Measurements from ENCODE around the gene NRG3.

The NRG3 gene

DNA sequence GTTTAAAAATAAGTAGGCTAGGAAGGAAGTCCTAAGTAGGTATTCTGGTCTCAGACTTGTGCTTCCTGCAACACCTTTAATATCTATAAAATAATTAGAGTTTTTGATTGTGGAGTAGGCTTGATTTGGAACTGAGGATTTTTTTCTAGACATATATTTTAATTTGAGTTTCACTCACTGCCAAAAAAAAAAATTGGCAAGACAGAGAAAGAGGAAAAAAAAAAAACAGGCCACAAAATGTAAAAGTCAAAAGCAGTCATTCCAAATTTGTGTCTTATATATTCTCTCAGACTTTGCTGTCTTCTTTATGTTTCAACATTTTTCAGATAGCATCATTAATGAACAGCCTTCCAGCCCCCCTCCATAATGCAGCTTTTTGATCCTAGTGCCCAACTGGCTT, 346.1 kb downstream of the NRG3 start:
- DNase-seq (ENCODE audit: low spot score): no peak

DNA sequence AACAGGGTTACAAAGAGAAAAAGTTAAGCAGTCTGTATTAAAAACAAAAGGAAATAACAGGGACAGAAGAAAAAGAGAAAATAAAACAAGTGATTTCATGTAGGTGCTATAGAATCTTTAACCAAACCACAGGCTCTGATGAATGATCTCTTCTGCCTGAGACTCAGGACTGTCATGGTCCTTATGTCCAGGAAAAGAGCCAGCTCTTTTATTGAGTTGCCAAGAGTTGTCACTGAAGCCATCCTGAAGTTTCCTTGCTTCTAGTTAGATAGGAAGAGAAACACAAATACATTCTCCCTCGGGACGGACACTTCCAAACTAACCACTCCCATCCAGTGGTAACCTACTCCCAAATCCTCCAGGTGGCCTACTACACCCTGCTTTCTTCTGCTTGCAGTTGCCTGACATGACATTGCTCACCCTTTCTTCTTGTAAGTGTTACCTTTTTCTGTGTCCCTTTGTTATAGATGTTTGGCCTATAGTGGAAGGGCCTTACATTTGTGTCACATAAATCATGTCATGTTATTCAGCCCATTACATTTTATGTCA, 346.7 kb downstream of the NRG3 start:
- DNase-seq (ENCODE audit: low spot score): no peak

DNA sequence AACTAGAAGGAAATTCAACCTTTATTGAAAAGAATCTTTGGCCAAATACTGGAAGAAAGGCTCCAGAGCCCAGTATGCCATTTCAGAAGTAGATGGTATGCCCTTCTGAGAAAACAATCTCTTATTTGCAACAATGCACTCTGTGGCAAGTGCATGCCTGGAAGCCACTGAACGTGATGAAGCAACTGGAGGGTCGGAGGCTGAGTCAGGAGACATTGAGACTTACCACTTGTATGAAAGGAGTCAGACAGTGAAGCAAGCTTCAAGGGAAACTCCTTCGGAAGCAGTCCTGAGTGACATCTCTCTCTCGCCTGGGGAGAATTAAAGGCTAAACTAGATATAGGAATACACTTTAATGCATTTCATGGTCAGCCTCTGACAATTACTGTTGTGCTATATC, 353.7 kb downstream of the NRG3 start:
- DNase-seq (ENCODE audit: low spot score): no peak

DNA sequence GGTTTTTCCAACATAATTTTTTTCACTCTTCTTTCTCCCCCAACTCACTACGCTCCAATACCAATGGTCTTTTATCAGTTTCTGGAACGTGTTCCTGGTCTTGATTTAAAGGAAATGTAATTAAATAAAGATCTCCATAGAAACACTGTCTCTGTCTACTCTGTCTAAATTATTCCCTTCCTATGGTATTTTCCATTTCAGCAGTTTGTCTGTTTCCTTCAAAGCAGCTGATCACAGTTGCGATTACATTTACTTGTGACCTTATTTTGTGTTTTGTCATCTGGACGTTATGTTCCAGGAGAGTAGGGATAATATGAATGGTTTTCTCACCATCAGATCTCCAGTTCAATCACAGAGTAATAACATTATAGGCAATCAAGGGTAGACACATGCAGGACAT, 359.2 kb downstream of the NRG3 start:
- DNase-seq (ENCODE audit: low spot score): no peak

DNA sequence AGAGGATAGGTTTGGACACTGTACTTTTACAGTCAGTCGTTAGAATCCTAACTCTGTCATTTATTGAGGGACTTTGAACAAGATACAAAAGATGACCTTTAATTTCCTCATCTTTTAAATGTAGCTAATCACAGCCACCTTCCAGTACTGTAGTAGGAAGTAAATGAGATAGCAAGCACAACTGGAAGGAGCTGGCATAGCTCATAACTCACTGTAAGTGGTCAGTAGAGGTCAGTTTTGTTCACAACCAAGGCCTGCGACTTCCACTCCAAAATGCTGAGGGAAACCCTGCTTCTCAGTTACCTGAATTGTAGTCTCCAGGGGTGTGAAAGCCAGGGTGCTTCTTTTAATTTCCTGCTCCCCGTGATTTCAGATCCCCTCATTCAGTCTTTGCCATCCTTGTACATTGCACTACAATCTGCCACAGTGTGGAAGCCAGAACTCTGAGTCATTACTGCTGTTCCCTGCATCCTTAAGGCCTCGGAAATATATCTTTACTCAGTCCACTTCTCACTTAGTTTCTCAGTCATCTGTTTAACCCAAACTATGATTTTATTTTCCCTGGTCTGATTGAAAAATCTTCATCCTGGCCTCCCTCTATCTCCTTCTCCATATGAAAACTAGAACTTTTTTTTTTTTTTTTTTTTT, 361.2 kb downstream of the NRG3 start:
- DNase-seq (ENCODE audit: low spot score): no peak

DNA sequence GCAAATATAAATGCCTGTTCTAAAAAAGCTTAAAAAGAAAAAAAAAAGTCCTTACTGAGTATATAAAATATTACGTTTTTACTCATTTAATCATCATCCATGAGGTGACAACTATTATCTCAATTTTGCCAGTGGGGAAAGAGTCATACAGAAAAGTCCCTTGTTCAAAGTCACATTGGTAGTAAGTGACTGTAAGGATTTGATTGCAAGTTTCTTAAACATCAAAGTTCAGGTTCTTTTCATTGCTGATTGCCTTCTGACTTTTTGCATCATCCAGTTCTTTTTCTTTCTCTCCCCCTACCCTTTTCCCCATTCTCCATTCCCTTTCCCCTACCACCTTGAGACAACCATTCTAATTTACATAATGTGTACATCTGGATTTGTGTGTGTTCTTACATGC, 363.3 kb downstream of the NRG3 start:
- no peak for DNase-seq (ENCODE audit: low spot score)

DNA sequence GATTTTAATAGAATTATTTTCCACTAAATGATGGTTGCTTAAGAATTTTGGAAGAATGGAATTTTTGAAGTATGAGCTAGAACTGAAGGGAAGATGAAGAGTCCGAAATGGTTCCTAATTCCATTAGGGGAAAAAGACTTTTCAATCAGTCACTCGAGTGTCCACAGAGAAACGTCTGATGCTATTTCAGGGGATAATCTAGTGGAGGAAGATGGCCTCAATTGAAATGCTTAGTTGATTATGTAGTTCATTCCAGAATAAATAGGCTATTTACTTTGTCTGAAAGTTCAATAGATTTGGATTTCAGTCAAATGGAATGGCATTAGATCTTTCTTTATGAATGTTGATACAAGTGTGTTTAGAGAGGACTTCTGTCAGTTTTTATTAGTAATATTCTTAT, 365.4 kb downstream of the NRG3 start:
- DNase-seq (ENCODE audit: low spot score): no peak

DNA sequence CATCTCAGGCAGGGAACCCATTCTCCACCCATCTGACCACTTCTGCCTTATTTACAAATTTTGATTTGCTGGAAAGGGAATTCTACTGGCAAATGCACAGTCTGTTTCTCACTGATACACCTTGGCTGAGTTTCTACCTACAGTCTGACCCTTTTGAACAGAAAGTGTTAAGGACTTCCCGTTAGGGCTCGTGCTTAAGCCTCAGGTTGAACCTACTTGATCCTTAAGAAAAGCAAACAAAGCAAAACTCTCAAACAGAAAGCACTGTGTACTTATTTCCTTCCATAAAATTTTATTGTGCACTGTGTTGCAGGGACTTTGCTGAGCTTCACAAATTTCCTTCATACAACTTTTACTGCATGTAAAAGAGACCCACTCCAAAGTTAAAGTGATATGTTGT, 367.8 kb downstream of the NRG3 start:
- DNase-seq (ENCODE audit: low spot score): no peak

DNA sequence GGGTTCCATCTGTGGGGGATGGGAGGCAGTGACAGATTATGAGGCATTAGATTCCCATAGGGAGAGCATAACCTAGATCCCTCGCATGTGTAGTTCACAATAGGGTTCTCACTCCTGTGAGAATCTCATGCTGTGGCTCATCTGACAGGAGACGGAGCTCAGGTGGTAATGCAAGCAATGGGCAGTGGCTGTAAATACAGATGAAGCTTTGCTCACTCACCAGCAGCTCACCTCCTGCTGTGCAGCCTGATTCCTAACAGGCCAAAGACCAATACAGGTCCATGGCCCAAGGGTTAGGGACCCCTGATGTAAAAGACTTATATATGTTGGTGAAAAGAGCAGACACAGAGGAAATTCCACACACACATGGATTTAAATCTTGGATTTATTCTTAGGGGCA, 370.2 kb downstream of the NRG3 start:
- DNase-seq (ENCODE audit: low spot score): no peak

DNA sequence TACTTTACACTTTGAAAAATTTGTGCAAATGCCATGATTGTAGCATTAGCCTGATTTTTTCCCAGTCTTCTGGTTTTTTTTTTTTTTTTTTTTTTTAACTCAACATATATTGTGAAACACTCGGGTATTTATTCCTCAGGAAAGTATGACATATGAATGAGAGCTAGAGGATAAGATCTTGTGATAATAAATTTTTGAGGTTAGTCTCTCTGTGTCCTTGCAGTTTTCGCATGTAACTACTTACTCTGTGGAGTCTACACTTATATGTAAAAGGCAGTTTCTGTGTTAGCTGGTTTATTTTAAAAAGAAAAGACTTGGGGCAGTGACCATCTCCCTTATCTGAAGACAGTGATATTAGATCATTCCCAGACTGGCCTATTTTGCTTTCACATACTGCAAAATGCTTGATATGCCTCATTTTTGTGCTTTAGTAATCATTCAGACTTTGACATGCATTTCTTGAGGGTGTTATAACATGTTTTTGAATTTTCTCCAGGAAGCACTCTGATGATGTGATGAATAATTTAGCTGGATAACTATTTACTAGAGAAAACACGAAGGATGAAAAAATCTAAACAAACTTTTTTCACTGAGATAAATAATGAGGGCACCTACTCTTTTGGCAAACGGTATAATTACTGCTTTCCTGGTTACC, 371.0 kb downstream of the NRG3 start:
- no peak for DNase-seq (ENCODE audit: low spot score)

DNA sequence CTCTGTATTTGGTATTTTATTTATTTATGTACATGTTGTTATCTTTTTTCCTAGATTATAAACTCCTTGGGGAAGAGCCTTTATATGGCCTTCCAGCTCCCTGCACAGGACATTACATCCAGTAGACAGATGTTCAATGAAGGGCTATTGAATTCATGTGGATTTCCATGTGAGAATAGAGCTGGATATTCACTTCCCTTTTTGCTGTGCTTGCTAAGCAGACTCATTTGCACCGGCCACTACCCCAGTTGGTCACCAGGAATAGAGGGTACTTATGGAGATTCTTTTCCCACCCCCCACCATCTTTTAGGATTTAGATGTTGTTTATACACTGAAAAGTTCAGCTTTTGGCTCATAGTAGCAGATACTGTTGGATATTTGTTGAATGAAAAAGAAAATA, 374.1 kb downstream of the NRG3 start:
- DNase-seq (ENCODE audit: low spot score): no peak

DNA sequence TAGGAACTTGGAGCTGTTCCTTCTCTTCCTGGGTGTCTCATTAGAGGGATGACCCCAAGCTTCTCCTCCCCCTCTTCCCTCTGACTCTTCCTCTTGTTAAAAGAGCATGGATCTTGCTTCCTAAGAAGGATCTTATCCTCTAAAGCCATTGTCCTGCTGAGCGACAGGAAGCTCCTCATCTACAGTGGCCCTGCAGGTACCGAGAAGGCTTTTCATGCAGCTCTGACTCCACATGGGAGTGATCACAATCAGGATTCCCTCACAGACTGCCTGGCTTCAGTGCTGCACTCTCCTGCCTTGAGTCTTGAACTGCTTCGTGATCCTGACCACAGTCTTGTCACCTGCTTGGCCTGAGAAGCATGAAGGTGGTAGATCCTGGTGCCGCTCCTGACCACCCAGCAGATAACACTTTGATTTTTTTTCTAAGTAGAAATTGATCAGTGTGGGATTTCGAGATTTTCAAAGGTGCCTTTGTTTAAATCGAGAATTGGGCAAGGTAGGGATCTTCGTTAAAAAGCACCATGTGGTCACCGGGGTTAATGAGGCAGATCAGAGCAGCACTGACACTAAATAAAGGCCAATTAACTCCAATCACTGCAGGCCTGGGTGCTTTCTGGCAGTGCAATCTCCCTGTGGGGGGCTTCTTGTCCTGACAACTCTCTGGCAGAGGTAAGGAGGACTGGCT, 376.4 kb downstream of the NRG3 start:
- DNase-seq (ENCODE audit: low spot score): no peak

DNA sequence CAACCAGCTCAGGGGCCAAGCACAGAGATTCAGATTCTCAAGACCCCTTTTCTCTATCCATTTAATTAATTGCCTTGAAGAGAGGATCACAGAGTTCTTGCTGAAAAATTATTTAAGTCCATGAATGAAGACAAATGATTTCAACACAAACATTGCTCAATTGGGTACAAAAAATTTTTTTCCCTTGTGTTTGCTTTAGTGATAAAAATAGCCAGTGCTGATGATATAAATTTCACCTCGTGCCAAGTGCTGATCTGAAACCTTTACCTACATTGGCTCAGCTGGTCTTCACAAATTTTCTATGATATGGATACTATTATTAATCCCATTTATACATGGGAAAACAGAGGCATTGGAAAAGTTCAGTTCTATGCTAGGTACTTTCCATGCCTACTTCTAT, 377.1 kb downstream of the NRG3 start:
- DNase-seq (ENCODE audit: low spot score): no peak

DNA sequence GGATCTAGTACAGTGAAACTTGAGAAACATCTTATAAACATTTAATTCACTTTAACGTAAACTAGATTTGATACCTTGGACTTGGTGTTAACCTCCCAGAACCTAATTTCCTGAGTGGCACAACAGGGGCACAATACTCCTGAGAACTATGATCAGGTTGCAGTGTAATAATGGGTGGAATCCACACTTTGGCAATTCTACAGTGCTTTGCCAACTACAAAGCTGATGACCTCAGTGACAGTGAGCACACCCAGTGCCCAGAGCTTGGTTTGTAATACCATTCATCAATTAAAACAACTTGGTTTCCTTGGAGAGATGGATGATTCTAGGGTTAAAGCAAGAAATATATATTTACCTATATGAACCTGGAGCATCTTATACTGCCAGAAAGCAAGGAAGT, 379.2 kb downstream of the NRG3 start:
- no peak for DNase-seq (ENCODE audit: low spot score)

DNA sequence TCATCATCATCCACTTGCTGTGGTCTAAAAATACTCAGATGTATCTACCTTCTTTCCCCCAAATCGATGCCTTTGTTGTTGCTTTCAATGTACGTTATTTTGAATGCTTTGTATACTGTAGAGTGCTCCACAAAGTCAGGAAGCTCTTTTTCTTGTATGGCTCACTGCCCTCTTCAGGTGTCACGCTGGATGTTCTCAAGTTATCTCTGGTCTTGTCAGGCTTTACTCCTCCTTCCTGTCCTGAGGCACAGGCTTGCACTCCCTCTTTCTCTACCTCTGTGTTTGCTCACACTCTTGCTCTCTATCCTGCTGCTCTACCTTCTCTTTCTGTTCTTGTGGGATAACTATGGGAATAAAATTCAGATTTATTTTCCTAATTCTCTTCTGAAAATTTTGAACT, 381.3 kb downstream of the NRG3 start:
- DNase-seq (ENCODE audit: low spot score): no peak

DNA sequence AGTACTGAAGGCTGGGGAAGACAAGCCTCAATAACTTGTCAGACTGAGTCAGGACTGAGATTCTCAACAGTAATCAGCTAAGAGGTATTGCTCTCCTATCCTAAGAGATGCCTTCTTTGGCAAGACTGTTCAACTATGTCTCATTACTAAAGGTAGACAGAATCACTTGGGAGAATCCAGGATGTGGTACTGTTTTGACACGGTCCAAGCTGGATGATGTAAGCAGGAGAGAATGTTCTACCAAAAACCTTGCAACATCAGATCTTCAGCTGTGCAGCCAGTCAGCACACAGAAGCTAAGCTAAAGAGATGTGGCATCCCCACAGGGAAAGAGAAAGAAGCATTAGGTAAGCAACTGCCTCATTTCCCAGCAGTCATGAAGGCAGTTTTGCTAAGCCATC, 391.4 kb downstream of the NRG3 start:
- DNase-seq (ENCODE audit: low spot score): no peak

DNA sequence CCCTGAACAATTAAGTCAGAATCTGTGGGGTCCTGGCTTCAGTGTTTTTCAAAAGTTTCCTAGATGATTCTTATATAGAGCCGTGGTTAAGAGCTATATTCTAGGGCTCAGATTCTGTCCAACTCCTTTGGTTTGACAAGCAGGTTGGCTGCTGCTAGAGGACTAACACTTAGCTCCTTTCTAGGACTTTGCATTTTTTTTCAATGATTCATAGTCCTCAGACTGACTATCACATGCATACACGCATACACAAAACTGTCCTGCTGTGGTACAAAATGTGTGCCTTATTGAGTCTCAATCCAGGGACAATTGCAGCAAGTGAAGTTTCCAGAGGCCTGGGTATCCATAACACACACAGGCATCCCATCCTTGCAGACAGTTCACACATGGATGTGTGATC, 392.0 kb downstream of the NRG3 start:
- no peak for DNase-seq (ENCODE audit: low spot score)

DNA sequence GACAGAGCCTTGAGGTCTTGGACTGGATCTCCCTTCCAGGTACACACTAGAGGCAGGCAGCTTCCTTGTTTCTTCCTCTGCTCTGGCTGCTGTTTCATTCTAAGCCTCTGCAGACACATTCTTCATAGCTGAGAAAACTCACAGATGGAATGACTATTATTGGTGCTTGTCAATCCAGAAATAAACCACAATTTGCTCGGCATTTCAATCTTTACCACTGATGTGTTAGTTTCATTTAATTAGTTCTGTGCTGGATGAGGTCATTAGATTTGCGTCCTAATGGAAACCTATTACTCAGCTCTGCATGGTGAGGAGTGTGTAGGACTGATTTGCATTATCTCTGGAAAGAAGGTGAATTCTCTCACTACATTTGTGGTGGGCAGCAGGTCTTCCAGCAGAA, 392.5 kb downstream of the NRG3 start:
- no peak for DNase-seq (ENCODE audit: low spot score)

DNA sequence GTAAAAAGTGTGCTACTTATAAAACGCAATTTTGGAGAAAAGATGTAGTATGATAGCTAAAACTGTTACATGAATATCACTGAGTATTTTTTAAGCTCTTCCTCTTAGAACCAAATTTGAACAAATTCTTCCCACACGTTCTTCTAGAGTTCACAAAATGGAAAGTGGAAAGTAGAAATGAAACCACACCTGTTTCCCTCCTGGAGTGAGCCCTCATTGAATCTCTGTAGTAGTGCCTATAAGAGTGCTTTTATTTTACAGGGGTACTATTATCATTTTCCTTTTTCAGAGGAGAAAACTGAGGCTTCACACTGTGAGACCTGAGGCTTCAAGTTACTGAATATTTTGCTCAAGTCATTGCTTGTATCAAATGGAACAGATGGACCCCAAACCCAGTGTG, 393.0 kb downstream of the NRG3 start:
- no peak for DNase-seq (ENCODE audit: low spot score)

DNA sequence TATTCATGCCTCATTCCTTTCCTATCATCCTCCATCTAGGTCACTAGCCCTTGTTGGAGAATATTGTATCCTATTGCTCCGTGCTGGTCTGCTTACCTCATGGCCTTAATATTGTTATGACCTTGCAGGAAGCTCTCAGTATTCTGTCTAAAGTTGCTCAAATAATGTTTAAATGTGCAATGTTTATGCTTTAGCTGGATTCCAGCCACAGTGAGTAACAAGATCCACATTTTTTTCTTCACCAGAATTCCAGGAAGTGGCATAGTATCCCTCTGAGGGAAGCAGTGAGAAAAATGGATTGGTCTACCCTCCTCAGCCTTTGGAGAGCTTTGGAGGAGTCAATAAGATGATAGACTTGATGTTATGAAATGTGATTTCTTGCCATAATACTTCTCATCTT, 402.6 kb downstream of the NRG3 start:
- no peak for DNase-seq (ENCODE audit: low spot score)

DNA sequence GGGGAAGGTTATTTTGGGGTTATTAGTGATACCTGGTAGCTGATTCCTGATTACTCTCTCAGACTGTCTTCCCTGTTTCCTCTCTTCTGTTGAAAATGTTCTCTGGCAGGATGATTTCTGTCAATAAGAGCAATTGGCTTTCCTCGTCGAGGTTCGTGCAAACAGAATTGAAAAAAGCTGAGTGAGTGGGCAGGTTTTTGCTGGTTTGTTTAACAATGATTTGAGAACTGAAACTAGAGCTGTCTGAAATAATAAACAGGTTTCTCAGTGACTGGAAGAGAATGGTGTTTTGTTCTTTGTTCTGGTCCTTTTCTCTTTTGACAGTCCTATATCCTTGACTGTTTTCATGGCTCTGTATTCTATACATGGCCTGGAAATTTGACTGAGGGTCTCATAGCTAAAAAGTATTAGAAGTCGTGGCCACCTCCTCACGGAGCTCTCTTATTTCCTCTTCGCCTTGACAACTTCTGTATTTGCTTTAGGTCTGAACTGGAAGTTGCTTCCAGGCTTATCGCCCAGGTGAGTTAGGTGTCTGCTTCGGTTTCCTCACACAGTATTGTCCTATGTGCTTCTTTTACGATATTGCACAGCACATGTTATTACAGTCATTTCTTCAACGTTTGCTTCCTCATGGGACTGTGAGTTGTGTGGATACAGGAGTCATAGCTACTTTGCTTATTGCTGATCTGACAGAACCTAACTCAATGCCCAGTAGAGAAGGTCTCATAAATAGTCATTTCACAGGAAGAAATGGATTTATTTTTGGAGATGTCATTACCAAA, 403.6 kb downstream of the NRG3 start:
- DNase-seq (ENCODE audit: low spot score): no peak

DNA sequence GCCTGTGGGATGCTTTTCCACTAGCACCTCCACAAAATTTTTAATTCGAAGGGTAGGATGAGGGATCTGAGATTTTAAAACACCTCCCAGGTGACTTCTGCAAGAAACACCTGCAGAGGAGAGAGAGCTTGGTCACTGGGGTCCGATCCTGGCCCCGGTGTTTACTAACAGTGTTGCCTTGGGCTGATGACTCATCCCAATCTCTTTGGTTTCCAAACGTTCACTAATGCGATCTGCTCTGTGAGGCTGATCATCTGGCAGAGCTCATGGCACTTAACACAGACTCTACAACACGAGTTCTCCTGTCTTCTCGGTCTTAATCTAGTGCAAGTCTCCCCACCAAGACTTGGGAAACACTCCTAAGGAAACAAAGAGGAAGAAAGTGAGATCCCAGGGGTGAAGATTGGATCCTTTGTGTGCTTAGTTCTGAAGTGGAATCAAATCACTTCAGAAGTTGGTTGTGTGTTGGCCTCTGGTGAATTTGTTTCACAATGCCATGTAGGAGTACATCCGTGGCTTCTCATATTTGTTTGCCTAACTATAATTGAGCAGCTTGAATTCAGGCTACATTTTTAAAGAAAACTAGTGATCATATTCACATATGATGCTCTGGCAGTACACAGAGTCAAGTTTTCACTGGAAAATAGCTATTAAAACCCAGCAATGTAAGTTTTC, 407.9 kb downstream of the NRG3 start:
- no peak for DNase-seq (ENCODE audit: low spot score)
